HepG2 (cell line): ENCODE data around the gene TAF6. TPM values are rescaled to one million over a fixed set of nuclear protein-coding genes. Genes with fewer than 3 reads are reported as not detected.

Experiments
- KMT2B ChIP-seq: IDR thresholded peaks from 2 replicates; pipeline ENCODE4 v1.6.1; 2016; ENCODE audit warnings: missing genetic modification reagents, missing compliant biosample characterization
- MAFG ChIP-seq: sonication (generic); formaldehyde crosslinking; IDR thresholded peaks from 2 replicates; pipeline ENCODE4 v1.5.1; 2020; ENCODE audit warnings: mild to moderate bottlenecking, missing genetic modification reagents
- RBM39 ChIP-seq: fragments of 200-400 bp; formaldehyde crosslinking; IDR thresholded peaks from one replicate; pipeline ENCODE4 v1.6.1; 2018; ENCODE audit warnings: antibody characterized with exemption, mild to moderate bottlenecking, low read depth, low read length; ENCODE audit not compliant: poor library complexity, severe bottlenecking
- TFDP2 ChIP-seq: sonication (generic); formaldehyde crosslinking; IDR thresholded peaks from 2 replicates; pipeline ENCODE4 v1.4.0; 2020; ENCODE audit warnings: missing genetic modification reagents
- U2AF1 ChIP-seq: fragments of 200-400 bp; formaldehyde crosslinking; optimal IDR thresholded peaks from 2 replicates; pipeline ENCODE3; 2017; ENCODE audit warnings: mild to moderate bottlenecking, low read depth, low read length
- ZBTB1 ChIP-seq: sonication (generic); formaldehyde crosslinking; IDR thresholded peaks from 2 replicates; pipeline ENCODE4 v1.4.0; 2020; ENCODE audit warnings: missing genetic modification reagents, borderline replicate concordance
- ZBTB26 ChIP-seq: IDR thresholded peaks from 2 replicates; pipeline ENCODE4 v1.6.1; 2016; ENCODE audit warnings: missing compliant biosample characterization, missing genetic modification reagents, borderline replicate concordance
- ZNF407 ChIP-seq: sonication (generic); formaldehyde crosslinking; IDR thresholded peaks from one replicate; pipeline ENCODE4 v1.5.1; 2020; ENCODE audit warnings: mild to moderate bottlenecking, missing genetic modification reagents; ENCODE audit errors: not compliant biosample characterization
- ZNF432 ChIP-seq: sonication (generic); formaldehyde crosslinking; IDR thresholded peaks from 2 replicates; pipeline ENCODE4 v1.5.0; 2020; ENCODE audit warnings: missing genetic modification reagents, mild to moderate bottlenecking, borderline replicate concordance
- ZNF503 ChIP-seq: sonication (generic); formaldehyde crosslinking; IDR thresholded peaks from 2 replicates; pipeline ENCODE4 v1.4.0; 2020; ENCODE audit warnings: missing genetic modification reagents
- ZNF556 ChIP-seq: sonication (generic); formaldehyde crosslinking; IDR thresholded peaks from 2 replicates; pipeline ENCODE4 v1.4.0; 2020; ENCODE audit warnings: mild to moderate bottlenecking, missing genetic modification reagents, borderline replicate concordance
- ZNF766 ChIP-seq: sonication (generic); formaldehyde crosslinking; IDR thresholded peaks from 2 replicates; pipeline ENCODE4 v1.5.0; 2020; ENCODE audit warnings: missing genetic modification reagents, borderline replicate concordance
- polyA plus RNA-seq, 8 experiments: library from polyadenylated mRNA; depleted of rRNA in 3 of 8; stranded (reverse) in 7 of 8; unstranded in 1 of 8; fragments of >200 nt; fragmentation: Illumina TruSeq in 4 of 8; extraction: Trizol in 4 of 8; gene quantifications; 2 replicates each; pipeline versions ENCODE4 v1.2.1 to v1.2.3, GENCODE V29; 2011 to 2016; ENCODE audit warnings: low read depth in 4 of 8, missing spikeins in 1 of 8, mixed read lengths in 1 of 8; ENCODE audit not compliant: insufficient read depth in 1 of 8
- total RNA-seq, 5 experiments: library from RNA; depleted of rRNA; stranded (reverse); fragments of >200 nt; fragmentation: Illumina TruSeq; extraction: Trizol; gene quantifications; 2 replicates each; pipeline ENCODE4 v1.2.3, GENCODE V29; 2016; ENCODE audit warnings: low read depth in 1 of 5

TAF6 gene
- total and polyA plus RNA-seq, 2 of the 13 experiments (the other 11 are each of a cell fraction or from before 2014, with no cell fraction given) = 12.9 to 18.8 TPM

GRCh38 chr7:100088621-100089457, 30.3 kb downstream of the TAF6 start, which contains the start of gene COPS6 (continued):
- TF ChIP-seq ZBTB26 (CRISPR knock-in tag) (0 out of 2 replicates have a peak, but pooled peaks have one; percentile 59), ZNF503 (peak; percentile 44), ZNF432 (CRISPR knock-in tag) (0 out of 2 replicates have a peak, but pooled peaks have one; percentile 52), TFDP2 (CRISPR knock-in tag) (peak; percentile 95), U2AF1 (no peak), ZNF407 (CRISPR knock-in tag) (peak; percentile 98), ZNF556 (CRISPR knock-in tag) (peak; percentile 85; the same call in 1 of the 2 replicates), MAFG (CRISPR knock-in tag) (no peak), KMT2B (CRISPR knock-in tag) (peak; percentile 90), ZBTB1 (CRISPR knock-in tag) (peak; percentile 80; the same call in 1 of the 2 replicates), RBM39 (no peak), ZNF766 (CRISPR knock-in tag) (0 out of 2 replicates have a peak, but pooled peaks have one; percentile 84)
